CD4-positive, alpha-beta memory T cell (primary cell): ENCODE measurements around the gene ARHGEF16. TPM values are rescaled to one million over a fixed set of nuclear protein-coding genes. Genes with fewer than 3 reads are reported as not detected.

ENCODE experiments used
- CTCF ChIA-PET: fragments of 350-600 bp; sonication (Branson Sonifier 250); formaldehyde crosslinking; loops from one replicate; lab custom pipeline; 2021; ENCODE audit warnings: inconsistent platforms; ENCODE audit not compliant: partially characterized antibody; lab: Charles Lee
- POLR2A ChIA-PET: fragments of 350-600 bp; sonication (Branson Sonifier 250); formaldehyde crosslinking; loops from one replicate; lab custom pipeline; 2021; ENCODE audit not compliant: partially characterized antibody; lab: Charles Lee
- DNase-seq, 5 donors: peaks; one replicate each; pipeline versions ENCODE4 v3.0.0 to v3.0.0-alpha.2; 2020 to 2022; ENCODE audit warnings: mixed read lengths in 1 of 5
- H3K27ac ChIP-seq: one replicate; pipeline ENCODE4 v1.7.0; 2013; ENCODE audit warnings: low read depth, low read length
- H3K27me3 ChIP-seq: 2 replicates; pipeline ENCODE4 v1.7.0; 2013; ENCODE audit warnings: mild to moderate bottlenecking, low read length, moderate library complexity; ENCODE audit not compliant: insufficient read depth
- H3K36me3 ChIP-seq: 2 replicates; pipeline ENCODE4 v1.7.0; 2013; ENCODE audit warnings: mild to moderate bottlenecking, low read length, moderate library complexity; ENCODE audit not compliant: insufficient read depth
- H3K4me1 ChIP-seq: 2 replicates; pipeline ENCODE4 v1.7.0; 2013; ENCODE audit warnings: mild to moderate bottlenecking, low read length, moderate library complexity; ENCODE audit not compliant: insufficient read depth
- H3K4me3 ChIP-seq, 2 donors: one replicate each; pipeline ENCODE4 v1.7.0; 2013; ENCODE audit warnings: low read length in 2 of 2, mild to moderate bottlenecking in 1 of 2
- H3K9me3 ChIP-seq, 2 donors: one replicate each; pipeline ENCODE4 v1.7.0; 2013; ENCODE audit warnings: low read length in 2 of 2, control low read depth in 1 of 2; ENCODE audit not compliant: control insufficient read depth in 1 of 2
- H3K27ac Mint-ChIP-seq, 7 donors: one replicate each; pipeline ENCODE4 v1.8.0; 2020 to 2021; ENCODE audit warnings: mixed read lengths in 7 of 7, mild to moderate bottlenecking in 6 of 7, inconsistent platforms in 3 of 7, moderate library complexity in 3 of 7
- H3K27me3 Mint-ChIP-seq, 2 donors: one replicate each; pipeline ENCODE4 v1.8.0; 2020 to 2021; ENCODE audit warnings: mixed read lengths in 2 of 2
- H3K36me3 Mint-ChIP-seq, 2 donors: one replicate each; pipeline ENCODE4 v1.8.0; 2020 to 2021; ENCODE audit warnings: mixed read lengths in 2 of 2, inconsistent platforms in 1 of 2, mild to moderate bottlenecking in 1 of 2
- H3K4me1 Mint-ChIP-seq, 4 donors: one replicate each; pipeline ENCODE4 v1.8.0; 2020 to 2021; ENCODE audit warnings: mixed read lengths in 4 of 4, mild to moderate bottlenecking in 1 of 4
- H3K4me3 Mint-ChIP-seq, 8 donors: one replicate each; pipeline ENCODE4 v1.8.0; 2020 to 2021; ENCODE audit warnings: mixed read lengths in 8 of 8, mild to moderate bottlenecking in 7 of 8, moderate library complexity in 6 of 8, inconsistent platforms in 3 of 8
- H3K9me3 Mint-ChIP-seq, 8 donors: one replicate each; pipeline ENCODE4 v1.8.0; 2020 to 2021; ENCODE audit warnings: mixed read lengths in 8 of 8, mild to moderate bottlenecking in 5 of 8, inconsistent platforms in 3 of 8, moderate library complexity in 1 of 8
- intact Hi-C: fragments of 100-400 bp; cut with micrococcal nuclease; formaldehyde crosslinking; loops from one replicate; pipeline ENCODE4 v1.15.1; 2023
- polyA plus RNA-seq, 2 donors: library from polyadenylated mRNA; unstranded; fragments of 300-500 nt; fragmentation: Illumina TruSeq; gene quantifications; one replicate each; pipeline ENCODE4 v1.2.3, GENCODE V29; 2021
- total RNA-seq, 2 experiments: library from RNA; stranded (reverse); gene quantifications; one replicate each; pipeline ENCODE4 v1.2.3, GENCODE V29; 2021

ARHGEF16 gene
- total and polyA plus RNA-seq, 4 experiments from 2014 or later, result 0.16 to 0.22 (median 0.20) TPM; not detected in 1

DNA sequence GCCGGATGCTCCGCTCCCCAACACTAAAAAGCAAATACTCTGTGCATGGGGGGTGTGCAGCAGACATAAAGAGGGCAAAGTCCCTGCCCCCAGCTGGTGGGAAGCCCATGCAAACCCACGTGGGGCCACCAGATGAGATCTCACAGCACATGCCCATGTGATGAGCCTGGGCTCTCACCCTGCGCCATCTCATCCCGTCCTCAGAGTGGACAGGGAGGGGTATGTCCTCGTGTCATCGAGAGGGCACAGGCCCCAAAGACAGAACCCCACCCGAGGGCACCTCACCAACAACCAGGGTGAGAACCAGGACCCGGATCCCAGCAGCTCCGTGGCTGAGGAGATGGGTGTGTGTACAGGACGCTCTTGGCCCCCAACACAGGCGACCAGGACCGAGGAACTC is 25.1 kb upstream of the ARHGEF16 start:
- Mint-ChIP-seq H3K9me3 (no peaks in the 10 kb centered on the region), H3K4me3 (no peak overlapping the region), H3K27ac (no peak overlapping the region), H3K36me3 (no peaks in the 10 kb centered on the region), H3K27me3 (peaks cover 0 to 1% of the 10 kb centered on the region in 2 donors), H3K4me1 (no peaks in the 10 kb centered on the region)
- Histone ChIP-seq H3K36me3 (no peaks in the 10 kb centered on the region), H3K4me3 (no peak overlapping the region), H3K27me3 (no peaks in the 10 kb centered on the region), H3K27ac (no peak overlapping the region), H3K4me1 (no peaks in the 10 kb centered on the region), H3K9me3 (no peaks in the 10 kb centered on the region)
- ChIA-PET CTCF (no interaction called here), POLR2A (no interaction called here)
- no peak for DNase-seq
- intact Hi-C loops, result no loop called here

- Histone ChIP-seq H3K27me3 (no peaks in the 10 kb centered on the region), H3K9me3 (no peaks in the 10 kb centered on the region), H3K27ac (no peak overlapping the region), H3K36me3 (no peaks in the 10 kb centered on the region), H3K4me1 (no peaks in the 10 kb centered on the region), H3K4me3 (no peak overlapping the region)
- ChIA-PET POLR2A (no interaction called here), CTCF (no interaction called here)
- no peak overlapping the region for H3K4me3 Mint-ChIP-seq
- no peaks in the 10 kb centered on the region for H3K36me3 Mint-ChIP-seq
- intact Hi-C loops, result no loop called here
- no peaks in the 10 kb centered on the region for H3K4me1 Mint-ChIP-seq
- H3K9me3 Mint-ChIP-seq, result no peaks in the 10 kb centered on the region
- H3K27ac Mint-ChIP-seq, result no peak overlapping the region
- DNase-seq, result no peak
- H3K27me3 Mint-ChIP-seq, result peaks cover 0 to 1% of the 10 kb centered on the region in 2 donors
Measured at GRCh38 chr1:3429766-3430165, 24.7 kb upstream of the ARHGEF16 start.

DNA sequence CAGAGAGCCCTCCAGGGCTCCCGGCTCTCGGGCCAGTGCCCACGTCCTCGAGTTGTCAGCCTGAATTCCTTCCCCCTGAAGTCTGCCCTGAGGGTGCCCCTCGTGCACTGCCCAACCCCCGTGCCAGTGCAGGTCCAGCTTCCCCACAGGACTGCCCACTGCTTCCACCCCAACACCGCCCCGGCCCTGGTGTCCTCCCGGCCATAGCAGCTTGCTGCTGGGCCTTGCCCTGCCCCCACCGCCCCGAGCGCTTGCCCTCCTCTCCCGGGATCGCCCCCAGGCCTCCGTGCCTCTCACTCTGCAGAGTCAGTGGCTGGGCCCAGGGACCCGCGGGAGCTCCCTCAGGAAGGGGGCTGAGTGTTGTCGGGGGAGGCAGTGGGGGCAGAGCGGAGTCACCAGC is 24.1 kb upstream of the ARHGEF16 start:
- CTCF ChIA-PET, result no interaction called here
- Mint-ChIP-seq H3K27ac (no peak overlapping the region), H3K27me3 (peaks cover 0 to 1% of the 10 kb centered on the region in 2 donors), H3K36me3 (no peaks in the 10 kb centered on the region), H3K4me1 (no peaks in the 10 kb centered on the region), H3K4me3 (no peak overlapping the region), H3K9me3 (no peaks in the 10 kb centered on the region)
- no peak overlapping the region for H3K27ac ChIP-seq
- no peak for DNase-seq
- intact Hi-C loops, result no loop called here
- POLR2A ChIA-PET, result no interaction called here
- no peak overlapping the region for H3K4me3 ChIP-seq
- no peaks in the 10 kb centered on the region for H3K9me3 ChIP-seq
- no peaks in the 10 kb centered on the region for H3K27me3 ChIP-seq
- no peaks in the 10 kb centered on the region for H3K36me3 ChIP-seq
- H3K4me1 ChIP-seq, result no peaks in the 10 kb centered on the region

DNA sequence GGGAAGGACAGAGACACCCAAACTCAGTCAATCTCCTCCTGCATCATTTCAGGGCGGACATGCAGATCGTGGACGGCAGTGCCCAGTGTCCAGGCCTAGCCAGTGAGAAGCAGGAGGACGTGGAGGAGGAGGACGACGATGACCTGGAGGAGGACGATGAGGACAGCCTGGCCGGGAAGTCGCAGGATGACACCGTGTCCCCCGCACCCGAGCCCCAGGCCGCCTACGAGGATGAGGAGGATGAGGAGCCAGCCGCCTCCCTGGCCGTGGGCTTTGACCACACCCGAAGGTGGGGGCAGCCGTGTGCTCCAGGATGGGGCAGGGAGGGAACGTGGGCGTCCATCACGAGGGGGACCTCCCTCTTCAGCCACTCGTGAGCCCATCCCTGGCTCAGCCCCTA is 23.6 kb upstream of the ARHGEF16 start:
- Mint-ChIP-seq H3K36me3 (no peaks in the 10 kb centered on the region), H3K4me3 (no peak overlapping the region), H3K4me1 (no peaks in the 10 kb centered on the region), H3K9me3 (no peaks in the 10 kb centered on the region), H3K27me3 (peaks cover 0 to 1% of the 10 kb centered on the region in 2 donors), H3K27ac (no peak overlapping the region)
- Histone ChIP-seq H3K9me3 (no peaks in the 10 kb centered on the region), H3K27me3 (no peaks in the 10 kb centered on the region), H3K36me3 (no peaks in the 10 kb centered on the region), H3K4me1 (no peaks in the 10 kb centered on the region), H3K4me3 (no peak overlapping the region), H3K27ac (no peak overlapping the region)
- intact Hi-C loops, result no loop called here
- CTCF ChIA-PET, result no interaction called here
- POLR2A ChIA-PET, result no interaction called here
- DNase-seq, result no peak

GRCh38 chr1:3431266-3431665 is 23.2 kb upstream of the ARHGEF16 start:
- H3K36me3 ChIP-seq, result no peaks in the 10 kb centered on the region
- no peak overlapping the region for H3K4me3 ChIP-seq
- H3K36me3 Mint-ChIP-seq, result no peaks in the 10 kb centered on the region
- no peak overlapping the region for H3K27ac Mint-ChIP-seq
- POLR2A ChIA-PET, result no interaction called here
- no peaks in the 10 kb centered on the region for H3K4me1 ChIP-seq
- no peak overlapping the region for H3K27ac ChIP-seq
- H3K9me3 ChIP-seq, result no peaks in the 10 kb centered on the region
- DNase-seq, result no peak
- CTCF ChIA-PET, result no interaction called here
- no peaks in the 10 kb centered on the region for H3K27me3 ChIP-seq
- no peak overlapping the region for H3K4me3 Mint-ChIP-seq
- peaks cover 0 to 1% of the 10 kb centered on the region in 2 donors for H3K27me3 Mint-ChIP-seq
- no peaks in the 10 kb centered on the region for H3K4me1 Mint-ChIP-seq
- no peaks in the 10 kb centered on the region for H3K9me3 Mint-ChIP-seq
- intact Hi-C loops, result no loop called here

DNA sequence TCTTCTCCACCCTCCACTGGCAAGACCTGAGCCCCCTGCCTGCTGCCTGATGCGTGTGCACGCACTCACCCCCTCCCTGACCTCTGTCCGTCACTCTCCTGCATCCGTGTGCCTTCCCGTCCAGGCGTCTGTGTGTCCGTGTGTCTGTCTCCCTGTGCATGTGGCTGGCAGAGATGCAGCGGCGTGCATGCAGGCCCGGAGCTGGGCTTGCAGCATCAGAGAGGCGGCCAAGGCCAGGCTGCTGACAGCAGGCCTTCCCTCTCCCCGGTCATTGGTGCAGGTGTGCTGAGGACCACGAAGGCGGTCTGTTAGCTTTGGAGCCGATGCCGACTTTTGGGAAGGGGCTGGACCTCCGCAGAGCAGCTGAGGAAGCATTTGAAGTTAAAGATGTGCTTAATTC is 22.8 kb upstream of the ARHGEF16 start:
- intact Hi-C loops, result no loop called here
- H3K4me3 Mint-ChIP-seq, result no peak overlapping the region
- H3K9me3 Mint-ChIP-seq, result no peaks in the 10 kb centered on the region
- POLR2A ChIA-PET, result no interaction called here
- CTCF ChIA-PET, result no interaction called here
- Histone ChIP-seq H3K4me1 (no peaks in the 10 kb centered on the region), H3K9me3 (no peaks in the 10 kb centered on the region), H3K4me3 (no peak overlapping the region), H3K27me3 (no peaks in the 10 kb centered on the region), H3K36me3 (no peaks in the 10 kb centered on the region), H3K27ac (no peak overlapping the region)
- no peak for DNase-seq
- H3K4me1 Mint-ChIP-seq, result no peaks in the 10 kb centered on the region
- no peak overlapping the region for H3K27ac Mint-ChIP-seq
- H3K27me3 Mint-ChIP-seq, result peaks cover 0 to 1% of the 10 kb centered on the region in 2 donors
- no peaks in the 10 kb centered on the region for H3K36me3 Mint-ChIP-seq

DNA sequence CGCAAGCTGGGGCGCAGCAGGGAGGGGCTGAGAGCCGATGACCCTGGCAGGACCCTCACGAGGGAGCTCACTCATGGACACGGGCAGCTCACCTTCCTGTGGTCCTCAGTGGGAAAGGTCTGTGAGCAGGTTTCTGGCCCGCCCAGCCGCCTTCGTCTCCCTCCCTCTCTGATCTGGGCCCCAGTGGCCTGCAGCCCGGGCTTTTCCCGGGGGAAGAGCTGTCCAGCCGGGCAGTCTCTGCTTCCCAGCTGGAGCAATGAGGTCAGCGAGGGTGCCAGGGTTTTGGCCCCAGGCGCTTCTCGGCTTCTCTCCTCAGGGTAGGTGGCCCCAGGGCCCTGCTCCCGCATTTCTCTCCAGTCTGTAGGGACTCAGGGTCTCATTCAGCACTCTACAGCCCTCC is 22.2 kb upstream of the ARHGEF16 start:
- ChIA-PET POLR2A (no interaction called here), CTCF (no interaction called here)
- Mint-ChIP-seq H3K36me3 (no peaks in the 10 kb centered on the region), H3K27me3 (peaks cover 0 to 1% of the 10 kb centered on the region in 2 donors), H3K9me3 (no peaks in the 10 kb centered on the region), H3K4me1 (no peaks in the 10 kb centered on the region), H3K27ac (no peak overlapping the region), H3K4me3 (no peak overlapping the region)
- H3K27ac ChIP-seq, result no peak overlapping the region
- no peak overlapping the region for H3K4me3 ChIP-seq
- no peaks in the 10 kb centered on the region for H3K4me1 ChIP-seq
- intact Hi-C loops, result no loop called here
- DNase-seq, result no peak
- H3K27me3 ChIP-seq, result no peaks in the 10 kb centered on the region
- no peaks in the 10 kb centered on the region for H3K36me3 ChIP-seq
- H3K9me3 ChIP-seq, result no peaks in the 10 kb centered on the region

DNA sequence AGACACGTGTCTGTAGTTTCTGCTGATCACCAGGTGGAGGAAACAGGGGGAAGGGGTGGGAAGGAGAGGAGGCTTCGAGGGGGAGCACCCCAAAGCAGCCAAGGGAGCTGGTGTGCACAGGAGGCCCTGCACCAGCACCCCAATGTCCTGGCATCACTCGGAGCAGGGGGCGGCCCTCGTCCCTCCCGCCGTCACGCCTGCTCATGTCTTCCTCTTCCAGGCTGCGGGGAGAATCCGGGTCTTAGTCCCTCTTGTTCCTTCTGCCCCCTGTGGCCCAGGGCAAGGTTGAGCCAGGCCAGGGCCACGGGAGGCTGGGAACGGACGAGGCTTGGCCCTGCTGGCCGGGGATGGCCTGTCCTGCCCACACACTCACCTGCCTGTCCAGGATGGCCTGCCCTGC is 21.4 kb upstream of the ARHGEF16 start:
- Mint-ChIP-seq H3K9me3 (no peaks in the 10 kb centered on the region), H3K4me1 (no peaks in the 10 kb centered on the region), H3K4me3 (no peak overlapping the region), H3K27ac (no peak overlapping the region), H3K36me3 (no peaks in the 10 kb centered on the region), H3K27me3 (peaks cover 0 to 1% of the 10 kb centered on the region in 2 donors)
- intact Hi-C loops, result no loop called here
- DNase-seq, result no peak
- no peak overlapping the region for H3K4me3 ChIP-seq
- H3K4me1 ChIP-seq, result no peaks in the 10 kb centered on the region
- no peaks in the 10 kb centered on the region for H3K9me3 ChIP-seq
- H3K27ac ChIP-seq, result no peak overlapping the region
- no peaks in the 10 kb centered on the region for H3K27me3 ChIP-seq
- ChIA-PET CTCF (no interaction called here), POLR2A (no interaction called here)
- H3K36me3 ChIP-seq, result no peaks in the 10 kb centered on the region
